ENCODE data around the gene SPINT2. TPM values are rescaled to one million over a fixed set of nuclear protein-coding genes. Genes with fewer than 3 reads are reported as not detected.
A peak's percentile ranks its signal among the peaks of the same experiment; 100 is the strongest.

The SPINT2 gene
- total RNA-seq, 2 donors from 2014 or later: 349 to 932 TPM

GRCh38 chr19:38267761-38268483, 3.5 kb downstream of the SPINT2 start:
- peak overlapping the region; percentile 92 to 93 for H3K27ac ChIP-seq
- DNase-seq (ENCODE audit: low spot score): peak; percentile 51
- H3K4me3 ChIP-seq: peak overlapping the region in 1 of 2 donors; percentile 81
- H3K4me1 ChIP-seq (replicated peaks): peaks cover 11% of the 10 kb centered on the region
- intact Hi-C loops (cut with DNase I): no loop called here
- TF ChIP-seq POLR2A (IDR thresholded peaks at IDR 0.05) (peak; percentile 15), CTCF (IDR thresholded peaks at IDR 0.05) (no peak), POLR2AphosphoS5 (IDR thresholded peaks at IDR 0.05) (no peak)
- no peaks in the 10 kb centered on the region for H3K27me3 ChIP-seq (replicated peaks; ENCODE audit: insufficient read depth)
- H3K36me3 ChIP-seq: no peaks in the 10 kb centered on the region
- no peaks in the 10 kb centered on the region for H3K9me3 ChIP-seq
- WGBS: 38% methylated on average over 12 of the region's 12 CpGs

GRCh38 chr19:38268539-38268938, 4.2 kb downstream of the SPINT2 start:
- H3K27me3 ChIP-seq (replicated peaks; ENCODE audit: insufficient read depth): no peaks in the 10 kb centered on the region
- peaks cover 17% of the 10 kb centered on the region for H3K4me1 ChIP-seq (replicated peaks)
- no peaks in the 10 kb centered on the region for H3K9me3 ChIP-seq
- intact Hi-C loops (cut with DNase I): no loop called here
- peak overlapping the region; percentile 92 to 93 for H3K27ac ChIP-seq
- no peaks in the 10 kb centered on the region for H3K36me3 ChIP-seq
- WGBS: 67% methylated on average over 8 of the region's 8 CpGs
- TF ChIP-seq POLR2AphosphoS5 (IDR thresholded peaks at IDR 0.05) (no peak), CTCF (IDR thresholded peaks at IDR 0.05) (no peak), POLR2A (IDR thresholded peaks at IDR 0.05) (no peak)
- no peak for DNase-seq (ENCODE audit: low spot score)
- no peak overlapping the region for H3K4me3 ChIP-seq

- intact Hi-C loops (cut with DNase I): no loop called here
- Histone ChIP-seq H3K27ac (peak overlapping the region in 1 of 2 donors; percentile 44), H3K4me1 (replicated peaks) (peaks cover 24% of the 10 kb centered on the region), H3K9me3 (no peaks in the 10 kb centered on the region), H3K36me3 (no peaks in the 10 kb centered on the region), H3K4me3 (no peak overlapping the region), H3K27me3 (replicated peaks; ENCODE audit: insufficient read depth) (no peaks in the 10 kb centered on the region)
- no peak for DNase-seq (ENCODE audit: low spot score)
- TF ChIP-seq CTCF (IDR thresholded peaks at IDR 0.05) (no peak), POLR2A (IDR thresholded peaks at IDR 0.05) (no peak), POLR2AphosphoS5 (IDR thresholded peaks at IDR 0.05) (no peak)
- WGBS: 72% methylated on average over 5 of the region's 5 CpGs
Measured at GRCh38 chr19:38270587-38271167, 6.3 kb downstream of the SPINT2 start.

GRCh38 chr19:38273499-38273898, 9.1 kb downstream of the SPINT2 start:
- no peaks in the 10 kb centered on the region for H3K9me3 ChIP-seq
- H3K4me3 ChIP-seq: no peak overlapping the region
- WGBS: 64% methylated on average over 2 of the region's 2 CpGs
- peaks cover 41% of the 10 kb centered on the region for H3K4me1 ChIP-seq (replicated peaks)
- TF ChIP-seq POLR2A (IDR thresholded peaks at IDR 0.05) (no peak), POLR2AphosphoS5 (IDR thresholded peaks at IDR 0.05) (no peak), CTCF (IDR thresholded peaks at IDR 0.05) (no peak)
- no peaks in the 10 kb centered on the region for H3K36me3 ChIP-seq
- intact Hi-C loops (cut with DNase I): no loop called here
- H3K27me3 ChIP-seq (replicated peaks; ENCODE audit: insufficient read depth): no peaks in the 10 kb centered on the region
- H3K27ac ChIP-seq: no peak overlapping the region
- DNase-seq (ENCODE audit: low spot score): no peak

- Histone ChIP-seq H3K4me1 (replicated peaks) (peaks cover 45% of the 10 kb centered on the region), H3K27ac (peak overlapping the region in 1 of 2 donors; percentile 19), H3K36me3 (no peaks in the 10 kb centered on the region), H3K27me3 (replicated peaks; ENCODE audit: insufficient read depth) (no peaks in the 10 kb centered on the region), H3K9me3 (no peaks in the 10 kb centered on the region), H3K4me3 (no peak overlapping the region)
- intact Hi-C loops (cut with DNase I): no loop called here
- DNase-seq (ENCODE audit: low spot score): peak; percentile 58
- TF ChIP-seq POLR2AphosphoS5 (IDR thresholded peaks at IDR 0.05) (peak; percentile 24), CTCF (IDR thresholded peaks at IDR 0.05) (no peak)
- WGBS: 33% methylated on average over 9 of the region's 9 CpGs
Measured at GRCh38 chr19:38274739-38275138, 10.4 kb downstream of the SPINT2 start.
